Fibroblast of pulmonary artery (primary cell): Measurements from ENCODE around the gene ABHD12B.

Source experiments
- DNase-seq: peaks from one replicate; pipeline ENCODE4 v3.0.0-alpha.2; 2010; ENCODE audit warnings: low read depth
- H3K4me3 ChIP-seq: replicated peaks from 2 replicates; pipeline ENCODE4 v1.5.1; 2011; ENCODE audit warnings: low read depth, mild to moderate bottlenecking, control low read depth, low read length, moderate library complexity
- TF ChIP-seq, protein P1 (sequence below): IDR thresholded peaks from 2 replicates; pipeline ENCODE4 v1.5.1; 2011; ENCODE audit warnings: mild to moderate bottlenecking, control low read depth, low read length, inconsistent platforms; ENCODE audit errors: missing control alignments

The ABHD12B gene

DNA sequence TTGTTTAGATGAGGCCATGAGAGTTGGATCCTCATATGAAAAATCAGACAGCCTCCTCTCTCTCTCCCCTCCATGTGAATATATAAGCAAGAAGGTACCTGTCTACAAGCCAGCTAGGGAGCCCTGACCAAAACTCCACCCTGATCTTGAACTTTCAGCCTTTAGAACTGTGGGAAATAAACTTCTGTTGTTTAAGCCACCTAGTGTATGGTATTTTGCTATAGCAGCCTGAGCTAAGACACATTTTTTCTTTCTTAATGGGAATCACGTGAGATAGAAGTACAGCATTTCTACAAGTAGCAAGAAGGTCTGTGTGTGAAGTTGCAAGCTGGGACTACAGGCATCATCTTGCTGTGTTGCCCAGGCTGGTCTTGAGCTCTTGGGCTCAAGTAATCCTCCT lies 16.3 kb upstream of the ABHD12B start:
- peak; percentile 29 for DNase-seq
- TF ChIP-seq, protein P1, sequence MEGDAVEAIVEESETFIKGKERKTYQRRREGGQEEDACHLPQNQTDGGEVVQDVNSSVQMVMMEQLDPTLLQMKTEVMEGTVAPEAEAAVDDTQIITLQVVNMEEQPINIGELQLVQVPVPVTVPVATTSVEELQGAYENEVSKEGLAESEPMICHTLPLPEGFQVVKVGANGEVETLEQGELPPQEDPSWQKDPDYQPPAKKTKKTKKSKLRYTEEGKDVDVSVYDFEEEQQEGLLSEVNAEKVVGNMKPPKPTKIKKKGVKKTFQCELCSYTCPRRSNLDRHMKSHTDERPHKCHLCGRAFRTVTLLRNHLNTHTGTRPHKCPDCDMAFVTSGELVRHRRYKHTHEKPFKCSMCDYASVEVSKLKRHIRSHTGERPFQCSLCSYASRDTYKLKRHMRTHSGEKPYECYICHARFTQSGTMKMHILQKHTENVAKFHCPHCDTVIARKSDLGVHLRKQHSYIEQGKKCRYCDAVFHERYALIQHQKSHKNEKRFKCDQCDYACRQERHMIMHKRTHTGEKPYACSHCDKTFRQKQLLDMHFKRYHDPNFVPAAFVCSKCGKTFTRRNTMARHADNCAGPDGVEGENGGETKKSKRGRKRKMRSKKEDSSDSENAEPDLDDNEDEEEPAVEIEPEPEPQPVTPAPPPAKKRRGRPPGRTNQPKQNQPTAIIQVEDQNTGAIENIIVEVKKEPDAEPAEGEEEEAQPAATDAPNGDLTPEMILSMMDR, result peak; percentile 10
- H3K4me3 ChIP-seq, result no peak overlapping the region

DNA sequence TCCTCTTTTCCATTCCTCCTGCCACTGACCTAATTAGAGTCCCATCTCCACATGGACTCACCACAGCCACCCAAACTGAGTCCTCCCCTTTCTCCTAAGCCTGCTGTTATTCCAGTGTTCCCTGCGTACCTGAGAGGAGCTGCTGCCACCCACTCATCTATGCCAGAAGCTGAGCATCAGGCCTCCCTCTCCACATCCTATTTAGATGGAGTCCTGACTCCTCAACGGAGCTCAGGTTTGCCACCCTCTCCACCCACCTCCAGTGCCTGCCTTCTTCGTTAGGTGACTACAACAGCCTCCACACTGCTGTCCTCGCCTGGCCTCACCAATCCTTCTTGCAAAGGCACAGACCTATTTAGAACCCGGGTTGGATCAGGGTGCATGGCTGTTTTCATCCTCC lies 15.2 kb upstream of the ABHD12B start:
- TF ChIP-seq, protein P1, result no peak
- DNase-seq, result no peak
- H3K4me3 ChIP-seq, result no peak overlapping the region

DNA sequence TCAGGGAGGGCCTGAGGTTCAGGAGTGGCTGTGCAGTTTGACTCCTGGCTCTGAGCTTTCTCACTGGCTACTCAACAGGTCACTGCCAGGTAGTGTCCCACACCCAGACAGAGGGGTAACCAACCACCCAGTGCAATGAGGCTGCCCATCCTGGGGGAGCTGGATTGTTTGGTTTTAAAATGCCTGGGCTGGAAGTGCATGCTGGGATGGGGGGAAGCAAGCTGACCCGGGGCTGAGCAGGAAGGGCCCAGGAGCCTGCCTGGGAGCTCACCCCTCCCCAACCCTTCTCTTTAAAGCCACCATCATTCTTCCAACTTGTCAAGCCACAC lies 12.6 kb upstream of the ABHD12B start:
- DNase-seq, result no peak
- peak overlapping the region; percentile 53 for H3K4me3 ChIP-seq
- TF ChIP-seq, protein P1, result no peak

DNA sequence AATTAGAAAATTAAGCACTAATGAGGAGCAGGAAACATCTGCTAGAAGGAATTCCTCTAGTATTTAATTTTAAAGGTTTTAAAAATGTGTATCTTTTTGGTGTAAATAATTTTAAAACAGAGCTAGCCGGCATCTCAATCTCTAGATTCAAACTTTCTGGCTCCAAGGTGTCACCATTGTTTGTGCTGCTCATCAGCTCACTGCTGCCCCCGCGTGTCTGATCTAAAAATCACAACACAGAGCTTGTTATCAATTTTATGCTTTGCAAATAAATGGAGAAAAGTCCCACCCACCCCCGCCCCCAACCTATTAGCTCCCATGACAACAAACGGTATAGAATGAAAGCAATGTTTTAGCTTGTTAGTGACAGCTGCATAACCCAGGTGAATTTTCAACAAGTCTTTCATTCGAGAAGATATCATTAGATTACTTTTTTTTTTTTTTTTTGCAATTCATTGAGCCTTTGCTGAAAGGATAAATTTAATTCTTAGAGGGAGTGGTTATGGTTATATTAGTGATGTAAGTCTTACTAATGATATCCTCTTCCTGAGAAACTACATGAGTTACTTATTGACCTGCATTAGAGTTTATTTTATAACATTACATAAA lies 11.3 kb upstream of the ABHD12B start:
- peak overlapping the region; percentile 53 for H3K4me3 ChIP-seq
- TF ChIP-seq, protein P1, result peak; percentile 65
- peak; percentile 87 for DNase-seq

DNA sequence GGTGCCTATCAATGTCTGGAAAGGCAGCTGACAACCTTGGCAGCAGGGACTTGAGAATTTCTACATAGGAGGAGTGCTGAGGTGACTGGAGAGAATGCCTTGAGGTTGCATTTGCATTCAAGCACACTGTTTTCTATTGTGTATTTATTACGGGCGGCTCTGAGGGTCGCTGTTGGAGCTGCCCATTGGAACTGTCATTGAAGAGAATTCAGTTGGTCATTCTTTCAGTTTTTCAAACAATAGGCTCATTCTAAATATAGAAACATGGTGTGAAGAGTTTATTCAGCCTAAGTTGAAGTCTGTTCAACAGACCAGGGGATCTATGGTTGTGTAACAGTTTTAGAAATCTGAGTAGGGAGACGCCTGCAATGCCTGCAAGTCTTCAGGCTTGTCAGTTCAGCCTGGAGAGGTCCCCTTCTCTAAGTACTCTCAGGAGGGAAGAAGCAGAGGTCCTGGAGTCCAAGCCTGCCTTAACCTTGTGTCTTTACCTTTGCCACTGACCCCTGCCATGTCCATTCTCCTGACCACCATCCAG lies 9.8 kb upstream of the ABHD12B start:
- DNase-seq, result peak; percentile 69
- H3K4me3 ChIP-seq, result no peak overlapping the region
- TF ChIP-seq, protein P1, result no peak

DNA sequence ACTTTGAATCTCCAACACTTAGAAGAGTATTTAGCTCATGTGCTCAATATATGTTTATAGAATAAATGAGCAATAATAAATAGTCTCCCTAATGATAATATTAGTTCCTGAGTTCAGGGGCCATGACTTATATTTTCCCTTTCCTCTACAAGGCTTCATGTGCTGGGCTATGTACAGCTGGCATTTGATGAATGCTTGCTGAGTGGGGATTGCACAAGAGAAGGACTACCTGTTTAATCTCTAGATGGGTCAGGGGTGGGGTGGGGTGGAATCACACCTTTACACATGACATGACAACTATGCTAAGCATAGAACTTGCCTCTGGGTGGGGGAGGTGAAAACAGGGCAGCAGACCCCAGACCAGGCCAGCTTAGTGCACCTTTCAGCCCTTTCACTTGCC lies 7.6 kb upstream of the ABHD12B start:
- DNase-seq, result no peak
- no peak overlapping the region for H3K4me3 ChIP-seq
- TF ChIP-seq, protein P1, result no peak

DNA sequence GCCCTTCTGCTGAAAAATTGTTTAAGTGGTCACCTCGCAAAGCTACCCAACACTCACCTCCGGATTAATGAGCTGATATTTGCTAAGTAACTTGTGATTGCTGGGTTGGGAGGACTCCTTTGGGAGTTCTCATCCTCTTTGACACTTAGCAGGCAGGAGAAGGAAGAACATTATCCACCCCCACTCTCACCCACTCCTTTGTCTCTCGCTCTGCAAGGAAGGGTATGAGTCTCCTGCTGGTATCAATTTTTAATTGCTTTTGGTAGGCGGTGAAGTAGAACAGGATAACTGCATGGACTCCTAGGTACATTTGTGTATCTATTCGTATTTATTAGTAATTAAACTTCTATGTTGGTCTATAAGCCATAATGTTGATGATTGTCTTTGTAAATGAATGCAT lies 6.9 kb upstream of the ABHD12B start:
- no peak overlapping the region for H3K4me3 ChIP-seq
- TF ChIP-seq, protein P1, result no peak
- no peak for DNase-seq
